Common myeloid progenitor, CD34-positive (primary cell): ENCODE measurements around the gene ANKRD34A.

ENCODE experiments used
- CTCF ChIA-PET: fragments of 350-600 bp; sonication (Branson Sonifier 250); formaldehyde crosslinking; loops from one replicate; lab custom pipeline; 2021; ENCODE audit warnings: antibody characterized with exemption; lab: Charles Lee
- POLR2A ChIA-PET: fragments of 350-600 bp; sonication (Branson Sonifier 250); formaldehyde crosslinking; loops from one replicate; lab custom pipeline; 2021; ENCODE audit warnings: antibody characterized with exemption; lab: Charles Lee
- DNase-seq, 3 donors: peaks; one replicate each; pipeline versions ENCODE4 v3.0.0 to v3.0.0-alpha.2; 2013
- H3K27ac ChIP-seq, 2 experiments: 1 replicate in 1 of 2; 2 replicates in 1 of 2; pipeline ENCODE4 v1.7.0; 2013; ENCODE audit warnings: inconsistent platforms in 2 of 2, low read length in 2 of 2, mild to moderate bottlenecking in 2 of 2, low read depth in 1 of 2, moderate library complexity in 1 of 2; ENCODE audit not compliant: severe bottlenecking in 2 of 2, insufficient read depth in 1 of 2, poor library complexity in 1 of 2
- H3K27me3 ChIP-seq, 5 experiments: replicated peaks in 2 of 5; 1 replicate in 3 of 5; 2 replicates in 2 of 5; pipeline versions ENCODE4 v1.6.1 to v1.7.0; 2013; ENCODE audit warnings: low read length in 4 of 5, mild to moderate bottlenecking in 2 of 5, moderate library complexity in 2 of 5, inconsistent platforms in 1 of 5; ENCODE audit not compliant: insufficient read depth in 5 of 5, control insufficient read depth in 4 of 5
- H3K36me3 ChIP-seq, 4 experiments: 1 replicate in 2 of 4; 2 replicates in 2 of 4; pipeline versions ENCODE4 v1.6.1 to v1.7.0; 2013; ENCODE audit warnings: low read length in 3 of 4, control low read depth in 1 of 4, mild to moderate bottlenecking in 1 of 4; ENCODE audit not compliant: control insufficient read depth in 4 of 4, insufficient read depth in 4 of 4
- H3K4me1 ChIP-seq, 4 experiments: 1 replicate in 3 of 4; 2 replicates in 1 of 4; pipeline versions ENCODE4 v1.6.1 to v1.7.1; 2013; ENCODE audit warnings: low read length in 3 of 4, mild to moderate bottlenecking in 3 of 4, control low read depth in 1 of 4, inconsistent platforms in 1 of 4, moderate library complexity in 1 of 4; ENCODE audit not compliant: control insufficient read depth in 4 of 4, insufficient read depth in 4 of 4; ENCODE audit errors: control extremely low read depth in 1 of 4
- H3K4me3 ChIP-seq, 7 experiments: 1 replicate in 4 of 7; 2 replicates in 3 of 7; pipeline versions ENCODE4 v1.5.1 to v1.7.0; 2013; ENCODE audit warnings: mild to moderate bottlenecking in 7 of 7, low read length in 6 of 7, moderate library complexity in 6 of 7, inconsistent platforms in 2 of 7, low read depth in 2 of 7, control low read depth in 1 of 7; ENCODE audit not compliant: insufficient read depth in 4 of 7, control insufficient read depth in 1 of 7; ENCODE audit errors: extremely low read depth in 1 of 7
- H3K9me3 ChIP-seq, 5 experiments: 1 replicate in 4 of 5; 2 replicates in 1 of 5; pipeline versions ENCODE4 v1.6.1 to v1.7.1; 2013; ENCODE audit warnings: low read length in 4 of 5, mild to moderate bottlenecking in 2 of 5, inconsistent platforms in 1 of 5, low read depth in 1 of 5, moderate library complexity in 1 of 5; ENCODE audit not compliant: control insufficient read depth in 4 of 5, insufficient read depth in 2 of 5; ENCODE audit errors: control extremely low read depth in 1 of 5
- WGBS: methylation state at CpG from one replicate; pipeline ENCODE4 v1.1.5; 2013; ENCODE audit not compliant: insufficient coverage; 5-methylcytosine and 5-hydroxymethylcytosine counted together

ANKRD34A gene

DNA sequence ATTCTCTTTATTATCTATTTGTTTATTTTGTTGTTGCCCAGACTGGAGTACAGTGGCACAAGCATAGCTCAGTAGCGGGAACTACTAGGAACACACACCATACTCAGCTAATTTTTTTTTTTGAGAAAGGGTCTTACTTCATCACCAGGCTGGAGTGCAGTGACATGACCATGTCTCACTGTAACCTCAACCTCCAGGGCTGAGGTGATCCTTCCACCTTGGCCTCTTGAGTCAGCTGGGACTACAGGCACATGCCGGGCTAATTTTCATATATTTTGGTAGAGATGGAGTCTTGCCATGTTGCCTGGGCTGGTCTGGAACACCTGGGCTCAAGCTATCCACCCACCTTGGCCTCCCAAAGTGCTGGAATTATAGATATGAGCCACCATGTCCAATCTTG, 37.3 kb upstream of the ANKRD34A start:
- H3K9me3 ChIP-seq, result no peaks in the 10 kb centered on the region
- H3K4me3 ChIP-seq, result no peak overlapping the region
- no CpG with 5 or more reads among the region's 2 CpGs for WGBS
- H3K36me3 ChIP-seq, result no peaks in the 10 kb centered on the region
- H3K4me1 ChIP-seq, result peaks cover 12 to 39% (median 30%) of the 10 kb centered on the region in 4 experiments
- ChIA-PET POLR2A (interaction anchor here (0.6 kb wide), 1 partner anchor 34 kb away, joined by 4 read pairs; no protein-coding TSS in a partner anchor), CTCF (interaction anchor here (0.7 to 4.8 kb wide), 5 partner anchors 10 to 23 kb away, joined by 3 to 40 read pairs (median 4); no protein-coding TSS in a partner anchor)
- no peak for DNase-seq
- H3K27ac ChIP-seq, result no peak overlapping the region
- H3K27me3 ChIP-seq, result no peaks in the 10 kb centered on the region

DNA sequence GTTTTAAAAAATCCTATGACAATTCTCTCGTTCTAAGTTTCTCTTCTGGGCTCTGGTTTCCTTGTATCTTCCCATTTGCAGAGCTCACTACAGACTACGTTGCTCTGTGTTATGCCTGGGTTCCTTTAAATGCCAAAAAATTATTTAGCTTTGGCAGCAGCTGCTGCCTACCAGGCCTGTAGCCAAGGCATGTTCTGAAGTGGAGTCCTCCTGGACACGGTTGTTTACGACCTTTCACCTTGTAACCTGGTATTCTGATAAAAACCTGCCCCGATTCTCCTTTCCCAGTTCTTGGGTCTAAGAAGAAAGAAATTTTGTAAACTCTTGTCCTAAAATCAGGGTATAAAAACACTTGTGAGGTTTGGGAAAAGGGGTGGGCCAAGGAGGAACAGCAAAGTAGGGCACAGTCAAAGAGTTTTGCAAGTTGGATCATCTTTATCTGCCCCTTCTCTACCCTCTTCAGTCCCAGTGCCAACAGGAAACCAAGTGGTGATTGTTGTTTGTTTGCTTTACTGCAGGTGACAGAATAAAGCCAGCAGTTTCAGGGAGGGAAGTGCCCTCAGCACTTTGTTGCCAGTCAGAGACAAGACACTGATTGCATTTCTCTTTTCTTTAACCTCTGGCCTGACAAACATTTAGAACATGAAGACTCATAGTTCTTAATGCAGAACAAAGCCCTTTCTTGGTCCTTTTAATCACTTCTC, 35.1 kb upstream of the ANKRD34A start:
- H3K4me1 ChIP-seq, result peaks cover 18 to 39% (median 27%) of the 10 kb centered on the region in 4 experiments
- no peak overlapping the region for H3K4me3 ChIP-seq
- H3K27ac ChIP-seq, result peak overlapping the region in 1 of 2 experiments; percentile 17
- WGBS, result 59% methylated on average over 5 of the region's 5 CpGs
- no peaks in the 10 kb centered on the region for H3K9me3 ChIP-seq
- DNase-seq, result peak in 1 of 3 donors; percentile 26
- H3K27me3 ChIP-seq, result no peaks in the 10 kb centered on the region
- POLR2A ChIA-PET, result no interaction called here
- CTCF ChIA-PET, result interaction anchor here (0.5 to 1.0 kb wide), 2 partner anchors 22 to 27 kb away, joined by 3 read pairs; no protein-coding TSS in a partner anchor
- peaks cover 2 to 10% (median 5%) of the 10 kb centered on the region in 4 experiments for H3K36me3 ChIP-seq

DNA sequence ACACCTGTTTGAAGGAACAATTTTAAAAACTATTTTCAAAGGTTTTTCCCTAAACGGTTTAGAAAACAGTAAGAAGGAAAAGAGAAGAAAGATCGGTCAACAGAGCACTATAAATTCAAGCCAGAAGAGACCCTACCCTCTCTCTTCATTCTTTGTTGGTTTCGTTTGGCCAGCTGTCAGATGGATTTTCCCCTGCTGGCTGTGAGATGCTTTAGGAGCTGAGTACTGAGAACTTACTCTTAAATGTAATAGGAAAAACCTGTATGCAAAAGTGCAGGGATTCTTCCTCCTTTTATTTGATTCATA, 33.3 kb upstream of the ANKRD34A start:
- peaks cover 8 to 28% (median 22%) of the 10 kb centered on the region in 4 experiments for H3K36me3 ChIP-seq
- WGBS, result no CpG with 5 or more reads among the region's 3 CpGs
- H3K4me3 ChIP-seq, result peak overlapping the region in 6 of 7 experiments; percentile 88 to 100 (median 97)
- no peaks in the 10 kb centered on the region for H3K27me3 ChIP-seq
- DNase-seq, result peak in 2 of 3 donors; percentile 39 to 42
- CTCF ChIA-PET, result interaction anchor here (0.7 to 11.9 kb wide), 4 partner anchors 10 to 42 kb away, joined by 3 to 126 read pairs (median 16); no protein-coding TSS in a partner anchor
- H3K4me1 ChIP-seq, result peaks cover 36 to 57% (median 43%) of the 10 kb centered on the region in 4 experiments
- POLR2A ChIA-PET, result interaction anchor here (0.7 to 1.1 kb wide), 4 partner anchors 13 to 87 kb away, joined by 3 to 5 read pairs (median 4); no protein-coding TSS in a partner anchor
- peak overlapping the region in 1 of 2 experiments; percentile 93 for H3K27ac ChIP-seq
- no peaks in the 10 kb centered on the region for H3K9me3 ChIP-seq

DNA sequence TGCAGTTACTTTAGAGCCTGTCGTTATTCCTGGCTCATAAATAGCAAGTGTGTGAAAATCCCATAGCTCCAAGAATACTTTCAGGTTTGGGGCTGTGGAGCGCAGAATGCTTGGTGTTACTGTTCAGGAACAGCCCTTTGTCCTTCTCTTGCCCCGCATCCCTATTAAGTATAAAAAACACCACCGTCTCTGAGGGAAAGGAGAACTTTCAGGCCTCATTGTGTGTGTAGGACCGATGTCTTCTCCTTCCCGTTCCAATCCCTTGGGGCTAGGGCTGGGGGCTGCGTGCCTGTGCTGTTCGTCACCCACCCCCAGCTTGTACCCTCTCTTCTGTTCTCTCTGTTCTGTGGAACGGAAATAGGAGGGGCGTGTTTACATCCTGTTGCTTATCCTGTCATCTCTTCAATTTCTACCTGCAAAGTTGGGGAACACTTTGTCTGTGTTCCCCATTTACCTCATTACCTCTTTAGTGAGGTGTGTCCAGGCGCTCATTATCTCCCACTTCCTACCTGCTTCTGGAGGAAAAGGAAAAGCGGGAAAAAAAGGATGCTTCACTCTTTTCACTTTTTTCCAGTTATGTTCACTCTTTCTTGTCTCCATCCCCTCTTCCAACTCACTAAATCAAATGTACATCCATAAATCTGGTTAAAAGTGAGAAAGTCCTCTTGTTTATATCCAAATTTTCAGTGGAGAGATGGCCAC, 32.8 kb upstream of the ANKRD34A start:
- H3K36me3 ChIP-seq, result peaks cover 8 to 33% (median 24%) of the 10 kb centered on the region in 4 experiments
- CTCF ChIA-PET, result interaction anchor here (1.1 to 11.9 kb wide), 6 partner anchors 10 to 150 kb away, joined by 3 to 126 read pairs (median 6); partner anchors contain the start of gene PEX11B
- H3K4me3 ChIP-seq, result peak overlapping the region; percentile 30 to 100 (median 95)
- H3K27ac ChIP-seq, result peak overlapping the region; percentile 64 to 93
- H3K9me3 ChIP-seq, result no peaks in the 10 kb centered on the region
- DNase-seq, result peak in 1 of 3 donors; percentile 38
- WGBS, result 2% methylated on average over 10 of the region's 12 CpGs
- peaks cover 36 to 62% (median 47%) of the 10 kb centered on the region in 4 experiments for H3K4me1 ChIP-seq
- POLR2A ChIA-PET, result interaction anchor here (0.8 to 1.5 kb wide), 4 partner anchors 15 to 55 kb away, joined by 4 to 5 read pairs (median 4); no protein-coding TSS in a partner anchor
- no peaks in the 10 kb centered on the region for H3K27me3 ChIP-seq

DNA sequence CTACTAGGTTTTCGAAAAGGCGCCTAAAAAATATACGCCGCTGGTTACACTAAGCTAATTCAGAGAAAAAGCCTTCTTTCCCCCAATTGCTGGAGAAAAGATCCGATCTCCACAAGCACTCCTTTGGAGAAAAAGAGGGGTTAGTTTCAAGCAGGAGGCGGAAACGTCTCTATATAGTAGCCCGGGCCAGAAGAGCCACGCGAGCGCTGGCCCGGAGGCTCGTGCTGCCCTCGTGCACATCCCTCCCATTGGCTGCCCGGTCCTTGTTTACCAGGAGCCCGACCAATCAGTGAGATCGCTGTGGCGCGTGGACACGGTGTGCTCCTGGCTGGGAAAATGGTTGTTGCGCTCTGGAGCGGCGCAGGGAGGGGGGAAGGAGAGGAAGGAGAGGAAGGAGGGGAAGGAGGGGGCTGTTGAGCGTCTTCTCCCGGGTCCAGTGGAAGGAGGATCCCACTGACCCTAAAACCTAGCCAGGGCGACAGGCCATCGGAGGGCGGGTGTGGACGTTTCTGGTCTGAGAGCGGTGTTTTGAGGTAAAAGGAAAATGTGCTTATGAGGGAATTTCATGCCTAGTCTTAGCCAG, 32.1 kb upstream of the ANKRD34A start, which contains the start of gene TXNIP:
Gene TXNIP, minus strand, starts transcription at position 147 of the 583 bp plus-strand sequence. CDS start 313 bp downstream, outside the sequence.
- POLR2A ChIA-PET, result interaction anchor here (0.6 to 1.5 kb wide), 3 partner anchors 17 to 55 kb away, joined by 3 to 4 read pairs (median 4); no protein-coding TSS in a partner anchor
- Histone ChIP-seq H3K36me3 (peaks cover 8 to 38% (median 25%) of the 10 kb centered on the region in 4 experiments), H3K9me3 (no peaks in the 10 kb centered on the region), H3K4me3 (peak within 1 kb of the TSS; percentile 67 to 100 (median 95)), H3K27me3 (no peaks in the 10 kb centered on the region), H3K27ac (peak within 1 kb of the TSS; percentile 64 to 93), H3K4me1 (peaks cover 36 to 67% (median 53%) of the 10 kb centered on the region in 4 experiments)
- WGBS, result 0% methylated on average over 20 of the region's 30 CpGs
- CTCF ChIA-PET, result interaction anchor here (0.6 to 11.9 kb wide), 8 partner anchors 10 to 150 kb away, joined by 3 to 126 read pairs (median 4); partner anchors contain the start of gene PEX11B
- peak; percentile 91 to 94 (median 91) for DNase-seq

DNA sequence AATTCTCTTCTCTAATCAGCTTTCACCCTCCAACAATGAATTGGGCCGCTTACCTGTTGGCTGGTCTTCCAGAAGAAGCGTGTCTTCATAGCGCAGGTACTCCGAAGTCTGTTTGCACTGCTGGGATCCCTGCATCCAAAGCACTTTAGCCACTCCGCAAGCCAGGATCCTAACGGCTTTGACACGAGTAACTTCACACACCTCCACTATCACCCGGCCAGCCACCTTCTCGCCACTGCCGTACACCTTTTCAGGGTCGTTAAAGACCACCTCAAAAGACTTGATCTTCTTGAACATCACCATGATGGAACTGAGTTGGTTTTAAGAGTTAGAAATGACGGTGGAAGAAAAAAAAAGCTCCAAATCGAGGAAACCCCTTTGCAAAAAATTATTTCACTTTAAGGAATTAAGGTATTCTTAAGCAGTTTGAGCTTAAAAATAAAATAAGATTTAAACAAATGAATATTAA, 31.6 kb upstream of the ANKRD34A start:
- no peaks in the 10 kb centered on the region for H3K27me3 ChIP-seq
- no peak for DNase-seq
- H3K4me1 ChIP-seq, result peaks cover 36 to 67% (median 53%) of the 10 kb centered on the region in 4 experiments
- POLR2A ChIA-PET, result interaction anchor here (0.6 to 1.5 kb wide), 2 partner anchors 17 to 39 kb away, joined by 3 to 4 read pairs; no protein-coding TSS in a partner anchor
- 0% methylated on average over 5 of the region's 13 CpGs for WGBS
- no peaks in the 10 kb centered on the region for H3K9me3 ChIP-seq
- H3K4me3 ChIP-seq, result peak overlapping the region; percentile 67 to 100 (median 95)
- peak overlapping the region; percentile 64 to 93 for H3K27ac ChIP-seq
- H3K36me3 ChIP-seq, result peaks cover 8 to 38% (median 25%) of the 10 kb centered on the region in 4 experiments
- CTCF ChIA-PET, result interaction anchor here (0.6 to 11.9 kb wide), 7 partner anchors 10 to 149 kb away, joined by 3 to 126 read pairs (median 4); partner anchors contain the start of gene PEX11B
